GM12864 (cell line): ENCODE measurements around the gene ERC2.

Source experiments
- DNase-seq: peaks from one replicate; pipeline ENCODE4 v3.0.0-alpha.2; 2011; ENCODE audit warnings: low read depth
- H3K4me3 ChIP-seq: 2 replicates; pipeline ENCODE4 v1.5.1; 2011; ENCODE audit warnings: mild to moderate bottlenecking, low read depth, low read length, control low read depth
- CTCF ChIP-seq: IDR thresholded peaks from 2 replicates; pipeline ENCODE4 v1.5.1; 2011; ENCODE audit warnings: low read depth, mild to moderate bottlenecking, moderate library complexity, low read length, control low read depth, inconsistent platforms; ENCODE audit errors: missing control alignments

ERC2 gene

GRCh38 chr3:56251343-56251945 lies 216.8 kb downstream of the ERC2 start:
- peak; percentile 52 for TF ChIP-seq CTCF
- DNase-seq: peak; percentile 3
- no peak overlapping the region for H3K4me3 ChIP-seq

- H3K4me3 ChIP-seq: no peak overlapping the region
- TF ChIP-seq CTCF: no peak
- DNase-seq: no peak
Observed at GRCh38 chr3:56248021-56248420, 220.2 kb downstream of the ERC2 start.

DNA sequence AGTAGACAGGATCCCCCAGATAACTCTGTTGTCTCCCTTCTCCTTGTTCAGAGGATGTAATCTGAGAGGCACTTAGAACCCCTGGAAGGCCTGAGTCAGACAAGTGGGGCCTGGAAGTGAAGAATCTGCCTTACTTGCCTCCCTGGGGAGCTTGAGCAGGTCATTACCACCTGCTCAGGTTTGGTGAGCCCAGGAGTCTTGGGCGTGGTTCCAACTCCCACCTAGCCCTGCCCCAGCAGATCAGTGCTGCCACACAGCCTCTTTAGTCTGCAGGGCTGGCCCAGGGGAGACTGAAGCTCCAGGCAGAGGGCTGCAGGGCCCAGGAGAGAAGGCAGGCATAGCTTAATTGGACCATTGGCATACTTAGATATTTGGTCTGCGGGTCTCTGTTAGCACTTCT lies 230.0 kb downstream of the ERC2 start:
- DNase-seq: no peak
- no peak overlapping the region for H3K4me3 ChIP-seq
- no peak for TF ChIP-seq CTCF

DNA sequence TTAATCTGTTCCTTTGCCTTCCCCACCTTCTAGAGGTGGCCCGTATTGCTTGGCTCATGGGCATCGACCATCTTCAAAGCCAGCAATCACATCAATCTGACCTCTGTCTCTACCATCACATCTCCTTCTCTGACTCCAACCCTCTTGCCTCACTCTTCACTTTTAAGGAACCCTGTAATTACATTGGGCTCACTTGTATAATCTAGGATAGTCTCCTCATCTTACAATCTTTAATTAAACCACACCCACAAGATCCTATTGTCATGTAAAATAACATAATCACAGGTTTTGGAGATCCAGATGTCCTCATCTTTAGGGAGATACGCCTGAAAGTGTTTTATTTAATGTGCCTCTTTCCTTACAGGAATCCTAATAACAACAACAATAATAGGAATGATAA lies 234.5 kb downstream of the ERC2 start:
- DNase-seq: no peak
- no peak overlapping the region for H3K4me3 ChIP-seq

GRCh38 chr3:56229311-56229710 lies 239.0 kb downstream of the ERC2 start:
- TF ChIP-seq CTCF: no peak
- no peak for DNase-seq
- H3K4me3 ChIP-seq: no peak overlapping the region

More for the DNA sequence above, 234.5 kb downstream of the ERC2 start:
- TF ChIP-seq CTCF: no peak

- no peak for DNase-seq
- H3K4me3 ChIP-seq: no peak overlapping the region
- TF ChIP-seq CTCF: no peak
Observed at GRCh38 chr3:56222866-56223265, 245.4 kb downstream of the ERC2 start.
